Endothelial cell of umbilical vein (primary cell): Measurements from ENCODE around the gene MPHOSPH8. TPM values are rescaled to one million over a fixed set of nuclear protein-coding genes. Genes with fewer than 3 reads are reported as not detected.

Source experiments
- BruUV-seq: library from RNA; stranded (reverse); fragments of 400-500 nt; replicated peaks from 2 replicates; lab custom pipeline; 2021; lab: Mats Ljungman, UMichigan
- CTCF ChIA-PET: fragments of 300-600, 350-600 bp; sonication (Branson Sonifier 250); formaldehyde crosslinking; loops from one replicate; lab custom pipeline; 2021; ENCODE audit warnings: antibody characterized with exemption, inconsistent platforms; lab: Charles Lee
- POLR2A ChIA-PET: fragments of 300-600, 350-600 bp; sonication (Branson Sonifier 250); formaldehyde crosslinking; loops from one replicate; lab custom pipeline; 2021; ENCODE audit warnings: antibody characterized with exemption, inconsistent platforms; lab: Charles Lee
- DNase-seq: peaks from one replicate; pipeline ENCODE4 v3.0.0-alpha.2; 2011; ENCODE audit warnings: low read depth, low spot score
- FAIRE-seq: peaks from 2 replicates; lab custom pipeline; 2011; peaks lifted over from hg19 to GRCh38; lab: Jason Lieb, UNC
- H2AFZ ChIP-seq: 2 replicates; pipeline ENCODE4 v1.6.0; 2012; ENCODE audit warnings: low read depth, low read length, control low read depth, inconsistent platforms
- H3K27ac ChIP-seq: 2 replicates; pipeline ENCODE4 v1.5.1; 2011; ENCODE audit warnings: low read depth, mild to moderate bottlenecking, control low read depth, low read length, moderate library complexity; ENCODE audit not compliant: insufficient read depth
- H3K27me3 ChIP-seq, 2 experiments: 2 replicates each; pipeline versions ENCODE4 v1.6.0 to v1.6.1; 2011; ENCODE audit warnings: low read length in 2 of 2, mixed read lengths in 1 of 2; ENCODE audit not compliant: control insufficient read depth in 2 of 2, insufficient read depth in 2 of 2
- H3K36me3 ChIP-seq, 2 experiments: 2 replicates in 1 of 2; 3 replicates in 1 of 2; pipeline ENCODE4 v1.5.1; 2011; ENCODE audit warnings: low read length in 2 of 2, mild to moderate bottlenecking in 1 of 2, moderate library complexity in 1 of 2; ENCODE audit not compliant: control insufficient read depth in 2 of 2, insufficient read depth in 2 of 2; ENCODE audit errors: extremely low read depth in 1 of 2
- H3K4me1 ChIP-seq: 3 replicates; pipeline ENCODE4 v1.5.1; 2011; ENCODE audit warnings: mild to moderate bottlenecking, low read length; ENCODE audit not compliant: control insufficient read depth, insufficient read depth; ENCODE audit errors: extremely low read depth
- H3K4me2 ChIP-seq: 2 replicates; pipeline ENCODE4 v1.6.1; 2011; ENCODE audit warnings: low read length, control low read depth, mixed read lengths; ENCODE audit not compliant: insufficient read depth
- H3K4me3 ChIP-seq, 3 experiments: fragments of 200-600 bp in 1 of 3; sonication (generic), shearing (Covaris generic) in 1 of 3; replicated peaks in 1 of 3; 2 replicates each; pipeline ENCODE4 v1.5.1; 2011 to 2016; ENCODE audit warnings: control low read depth in 3 of 3, low read length in 3 of 3, mild to moderate bottlenecking in 2 of 3, inconsistent platforms in 1 of 3, low read depth in 1 of 3, moderate library complexity in 1 of 3; ENCODE audit not compliant: insufficient read depth in 1 of 3
- H3K79me2 ChIP-seq: 2 replicates; pipeline ENCODE4 v1.6.0; 2012; ENCODE audit warnings: low read length, inconsistent platforms; ENCODE audit not compliant: control insufficient read depth, insufficient read depth
- H3K9ac ChIP-seq: replicated peaks from 2 replicates; pipeline ENCODE3; 2011; ENCODE audit warnings: low read length, control low read depth; ENCODE audit not compliant: insufficient read depth; ENCODE audit errors: extremely low read depth
- H3K9me1 ChIP-seq: replicated peaks from 3 replicates; pipeline ENCODE4 v1.6.0; 2011; ENCODE audit warnings: mild to moderate bottlenecking, low read length; ENCODE audit not compliant: control insufficient read depth, insufficient read depth; ENCODE audit errors: extremely low read depth
- H3K9me3 ChIP-seq: replicated peaks from 2 replicates; pipeline ENCODE4 v1.5.1; 2012; ENCODE audit warnings: low read length, inconsistent platforms; ENCODE audit not compliant: control insufficient read depth, insufficient read depth
- H4K20me1 ChIP-seq: replicated peaks from 2 replicates; pipeline ENCODE3; 2011; ENCODE audit warnings: mild to moderate bottlenecking, low read length; ENCODE audit not compliant: control insufficient read depth, insufficient read depth; ENCODE audit errors: extremely low read depth
- EZH2 ChIP-seq: IDR thresholded peaks from 2 replicates; pipeline ENCODE4 v1.6.1; 2012; ENCODE audit warnings: borderline replicate concordance, low read depth, mild to moderate bottlenecking, moderate library complexity, low read length, inconsistent platforms; ENCODE audit not compliant: severe bottlenecking
- FOS ChIP-seq: IDR thresholded peaks from 2 replicates; pipeline ENCODE4 v1.6.1; 2011; ENCODE audit warnings: mild to moderate bottlenecking, low read length, moderate library complexity, borderline replicate concordance; ENCODE audit not compliant: insufficient read depth
- GATA2 ChIP-seq: IDR thresholded peaks from 2 replicates; pipeline ENCODE4 v1.7.0; 2011; ENCODE audit warnings: low read depth, mild to moderate bottlenecking, moderate library complexity, mixed read lengths, low read length; ENCODE audit not compliant: insufficient read length, insufficient read depth
- JUN ChIP-seq: IDR thresholded peaks from 2 replicates; pipeline ENCODE4 v1.6.1; 2011; ENCODE audit warnings: borderline replicate concordance, low read depth; ENCODE audit not compliant: insufficient read length, insufficient read depth
- MYC ChIP-seq: IDR thresholded peaks from one replicate; pipeline ENCODE4 v1.6.1; 2011; ENCODE audit warnings: mild to moderate bottlenecking, low read depth, low read length
- POLR2A ChIP-seq: IDR thresholded peaks from 2 replicates; pipeline ENCODE4 v1.6.1; 2012; ENCODE audit warnings: low read depth, mild to moderate bottlenecking, control low read depth, low read length
- POLR2AphosphoS5 ChIP-seq: IDR thresholded peaks from 2 replicates; pipeline ENCODE4 v1.6.1; 2012; ENCODE audit warnings: low read depth, mild to moderate bottlenecking, control low read depth, low read length, moderate library complexity; ENCODE audit not compliant: insufficient read depth
- dilution Hi-C: fragments of 300-500 bp; cut with MboI; formaldehyde crosslinking; loops from one replicate; pipeline ENCODE4 v1.15.0; 2019; ENCODE audit warnings: low sequenced_read_pairs; ENCODE audit not compliant: extremely low pct_ligation_motif_present
- intact Hi-C: fragments of 100-400 bp; cut with micrococcal nuclease; formaldehyde crosslinking; loops from one replicate; pipeline ENCODE4 v1.10.0; 2022
- polyA plus RNA-seq, 4 experiments: library from polyadenylated mRNA; depleted of rRNA in 3 of 4; stranded (reverse) in 3 of 4; unstranded in 1 of 4; fragments of >200 nt; gene quantifications; 2 replicates each; pipeline versions ENCODE4 v1.2.1 to v1.2.3, GENCODE V29; 2011 to 2012; ENCODE audit warnings: missing spikeins in 1 of 4
- total RNA-seq: library from RNA; stranded (reverse); gene quantifications from 2 replicates; pipeline ENCODE4 v1.2.3, GENCODE V29; 2021
- TF ChIP-seq, protein P1 (sequence below), 2 donors: IDR thresholded peaks; 1 replicate in 1 of 2; 2 replicates in 1 of 2; pipeline ENCODE4 v1.5.1; 2011; ENCODE audit warnings: low read length in 2 of 2, mild to moderate bottlenecking in 2 of 2, moderate library complexity in 2 of 2, control low read depth in 1 of 2, inconsistent platforms in 1 of 2, low read depth in 1 of 2; ENCODE audit not compliant: insufficient read depth in 1 of 2; ENCODE audit errors: extremely low read depth in 1 of 2
- TF ChIP-seq, protein P2 (sequence below): IDR thresholded peaks from 2 replicates; pipeline ENCODE4 v1.6.1; 2011; ENCODE audit not compliant: insufficient read depth, insufficient read length

MPHOSPH8 gene
- total and polyA plus RNA-seq, 2 donors (not counting 3 experiments of a cell fraction or from before 2014, with no cell fraction given), result 16.2 to 31.5 TPM

DNA sequence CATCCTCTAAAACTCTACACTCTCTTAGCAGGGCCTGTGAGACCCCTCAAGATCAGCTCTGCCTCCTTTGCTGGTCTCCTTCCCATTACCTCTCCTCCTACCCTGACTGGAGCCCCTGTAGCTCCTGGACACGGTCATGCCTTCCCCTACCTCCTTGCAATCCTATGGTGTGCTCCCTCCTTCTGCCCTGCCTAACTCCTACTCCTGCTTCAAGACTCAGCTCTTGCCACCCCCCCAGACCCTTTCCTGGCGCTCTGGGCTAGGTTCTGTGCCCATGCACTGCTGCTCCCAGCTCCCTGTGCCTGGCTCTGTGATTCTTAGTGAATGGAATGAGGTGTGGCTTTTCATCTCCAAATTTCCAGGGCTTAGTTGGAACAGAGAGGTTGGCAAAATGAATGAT, 44.1 kb upstream of the MPHOSPH8 start:
- no peak for TF ChIP-seq MYC
- TF ChIP-seq, protein P1, sequence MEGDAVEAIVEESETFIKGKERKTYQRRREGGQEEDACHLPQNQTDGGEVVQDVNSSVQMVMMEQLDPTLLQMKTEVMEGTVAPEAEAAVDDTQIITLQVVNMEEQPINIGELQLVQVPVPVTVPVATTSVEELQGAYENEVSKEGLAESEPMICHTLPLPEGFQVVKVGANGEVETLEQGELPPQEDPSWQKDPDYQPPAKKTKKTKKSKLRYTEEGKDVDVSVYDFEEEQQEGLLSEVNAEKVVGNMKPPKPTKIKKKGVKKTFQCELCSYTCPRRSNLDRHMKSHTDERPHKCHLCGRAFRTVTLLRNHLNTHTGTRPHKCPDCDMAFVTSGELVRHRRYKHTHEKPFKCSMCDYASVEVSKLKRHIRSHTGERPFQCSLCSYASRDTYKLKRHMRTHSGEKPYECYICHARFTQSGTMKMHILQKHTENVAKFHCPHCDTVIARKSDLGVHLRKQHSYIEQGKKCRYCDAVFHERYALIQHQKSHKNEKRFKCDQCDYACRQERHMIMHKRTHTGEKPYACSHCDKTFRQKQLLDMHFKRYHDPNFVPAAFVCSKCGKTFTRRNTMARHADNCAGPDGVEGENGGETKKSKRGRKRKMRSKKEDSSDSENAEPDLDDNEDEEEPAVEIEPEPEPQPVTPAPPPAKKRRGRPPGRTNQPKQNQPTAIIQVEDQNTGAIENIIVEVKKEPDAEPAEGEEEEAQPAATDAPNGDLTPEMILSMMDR (IDR thresholded peaks at IDR 0.05; ENCODE audit: extremely low read depth in 1 of 2, insufficient read depth in 1 of 2, low read depth in 1 of 2, low read length in 2 of 2), result no peak
- no peak for TF ChIP-seq JUN
- no peak for TF ChIP-seq POLR2A
- Histone ChIP-seq H3K4me1 (no peaks in the 10 kb centered on the region), H3K4me3 (no peak overlapping the region), H3K4me2 (no peak overlapping the region), H4K20me1 (no peaks in the 10 kb centered on the region), H3K27me3 (no peaks in the 10 kb centered on the region), H3K36me3 (no peaks in the 10 kb centered on the region), H3K9me1 (no peaks in the 10 kb centered on the region), H3K9me3 (no peaks in the 10 kb centered on the region), H3K79me2 (no peaks in the 10 kb centered on the region), H3K27ac (no peak overlapping the region), H2AFZ (no peak overlapping the region), H3K9ac (no peak overlapping the region)
- FAIRE-seq (no peak), DNase-seq (no peak)
- dilution Hi-C loops, result no loop called here
- no TSS peak for BruUV-seq
- ChIA-PET POLR2A (no interaction called here), CTCF (interaction anchor here (2.9 kb wide), 1 partner anchor 12 kb away, joined by 11 read pairs; no protein-coding TSS in a partner anchor)
- intact Hi-C loops, result no loop called here

DNA sequence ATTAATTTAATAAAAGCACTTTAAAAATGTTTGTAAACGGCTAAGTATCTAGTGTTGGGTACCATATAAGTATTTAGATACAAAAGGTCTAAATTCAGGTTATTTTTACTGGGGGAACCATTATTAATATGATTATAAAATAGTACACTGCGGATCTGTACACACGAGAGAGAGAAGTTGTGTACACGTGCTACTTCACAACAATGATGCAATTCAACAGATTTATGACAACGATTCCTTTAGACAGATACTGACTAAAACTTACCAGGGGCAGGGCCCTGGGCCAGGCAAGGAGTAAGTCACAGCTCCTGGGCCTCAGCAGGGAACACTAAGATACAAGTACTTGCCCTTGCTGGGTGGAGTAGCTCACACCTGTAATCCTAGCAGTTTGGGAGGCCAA, 43.0 kb upstream of the MPHOSPH8 start:
- no peaks in the 10 kb centered on the region for H4K20me1 ChIP-seq
- H3K4me3 ChIP-seq, result no peak overlapping the region
- no peaks in the 10 kb centered on the region for H3K4me1 ChIP-seq
- no peak for FAIRE-seq
- H3K27ac ChIP-seq, result no peak overlapping the region
- no peaks in the 10 kb centered on the region for H3K9me3 ChIP-seq
- CTCF ChIA-PET, result no interaction called here
- no peak for DNase-seq
- no peaks in the 10 kb centered on the region for H3K36me3 ChIP-seq
- no peaks in the 10 kb centered on the region for H3K9me1 ChIP-seq
- BruUV-seq, result no TSS peak
- H3K9ac ChIP-seq, result no peak overlapping the region
- POLR2A ChIA-PET, result no interaction called here
- no peak overlapping the region for H3K4me2 ChIP-seq
- dilution Hi-C loops (no loop called here), intact Hi-C loops (no loop called here)
- TF ChIP-seq GATA2 (no peak), EZH2 (no peak), MYC (no peak), JUN (no peak), POLR2A (no peak), FOS (no peak), POLR2AphosphoS5 (no peak)
- TF ChIP-seq, protein P2, sequence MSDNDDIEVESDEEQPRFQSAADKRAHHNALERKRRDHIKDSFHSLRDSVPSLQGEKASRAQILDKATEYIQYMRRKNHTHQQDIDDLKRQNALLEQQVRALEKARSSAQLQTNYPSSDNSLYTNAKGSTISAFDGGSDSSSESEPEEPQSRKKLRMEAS, result no peak
- TF ChIP-seq, protein P1 (IDR thresholded peaks at IDR 0.05; ENCODE audit: extremely low read depth in 1 of 2, insufficient read depth in 1 of 2, low read depth in 1 of 2, low read length in 2 of 2), result no peak
- no peaks in the 10 kb centered on the region for H3K79me2 ChIP-seq
- no peaks in the 10 kb centered on the region for H3K27me3 ChIP-seq
- H2AFZ ChIP-seq, result no peak overlapping the region
